PC-9 (cell line): ENCODE measurements around the gene MAP4K4. TPM values are rescaled to one million over a fixed set of nuclear protein-coding genes. Genes with fewer than 3 reads are reported as not detected.

Source experiments
- BruUV-seq: library from RNA; stranded (reverse); fragments of 400-500 nt; replicated peaks from 2 replicates; lab custom pipeline; 2021; lab: Mats Ljungman, UMichigan
- CTCF ChIA-PET: fragments of 300-600 bp; sonication (Branson Sonifier 250); formaldehyde crosslinking; loops from one replicate; lab custom pipeline; 2022; ENCODE audit warnings: antibody characterized with exemption; lab: Charles Lee
- POLR2A ChIA-PET: fragments of 300-600 bp; sonication (Branson Sonifier 250); formaldehyde crosslinking; loops from one replicate; lab custom pipeline; 2022; ENCODE audit warnings: antibody characterized with exemption; ENCODE audit not compliant: unreplicated experiment; lab: Charles Lee
- DNase-seq, 2 experiments: peaks; one replicate each; pipeline versions ENCODE4 v3.0.0 to v3.0.0-alpha.2; 2015 to 2022; ENCODE audit warnings: mixed read lengths in 1 of 2
- H2AFZ ChIP-seq: fragments of 200-600 bp; sonication (generic); 2 replicates; pipeline ENCODE4 v1.8.1; 2017; ENCODE audit warnings: antibody characterized with exemption
- H3F3A ChIP-seq: fragments of 200-600 bp; sonication (generic); 2 replicates; pipeline ENCODE4 v1.8.1; 2017; ENCODE audit warnings: antibody characterized with exemption, mild to moderate bottlenecking, low read depth; ENCODE audit not compliant: insufficient read depth
- H3K27ac ChIP-seq: fragments of 200-600 bp; sonication (generic); 2 replicates; pipeline ENCODE4 v1.6.1; 2016; ENCODE audit warnings: mixed run types
- H3K27me3 ChIP-seq: fragments of 200-600 bp; sonication (generic); 2 replicates; pipeline ENCODE4 v1.6.1; 2016; ENCODE audit warnings: low read depth, mixed run types; ENCODE audit not compliant: insufficient read depth
- H3K36me3 ChIP-seq: fragments of 200-600 bp; sonication (generic); 2 replicates; pipeline ENCODE4 v1.6.1; 2016; ENCODE audit warnings: low read depth, mixed run types
- H3K4me1 ChIP-seq: fragments of 200-600 bp; sonication (generic); replicated peaks from 2 replicates; pipeline ENCODE4 v1.6.1; 2016; ENCODE audit warnings: mixed run types; ENCODE audit not compliant: insufficient read depth
- H3K4me2 ChIP-seq: fragments of 200-600 bp; sonication (generic); 2 replicates; pipeline ENCODE4 v1.6.1; 2017; ENCODE audit warnings: mixed run types
- H3K4me3 ChIP-seq: fragments of 200-600 bp; sonication (generic); 2 replicates; pipeline ENCODE4 v1.6.1; 2016; ENCODE audit warnings: mixed run types
- H3K79me2 ChIP-seq: fragments of 200-600 bp; sonication (generic); 2 replicates; pipeline ENCODE4 v1.6.1; 2017; ENCODE audit warnings: low read depth, mixed run types
- H3K9me2 ChIP-seq: fragments of 200-600 bp; sonication (generic); 2 replicates; pipeline ENCODE4 v1.8.1; 2017; ENCODE audit warnings: mild to moderate bottlenecking; ENCODE audit not compliant: insufficient read depth
- H3K9me3 ChIP-seq: fragments of 200-600 bp; sonication (generic); 2 replicates; pipeline ENCODE4 v1.8.1; 2016; ENCODE audit warnings: low read depth; ENCODE audit not compliant: insufficient read depth
- H4K20me1 ChIP-seq: fragments of 200-600 bp; sonication (generic); 2 replicates; pipeline ENCODE4 v1.8.1; 2017; ENCODE audit not compliant: insufficient read depth
- CTCF ChIP-seq: fragments of 200-600 bp; sonication (generic); conservative IDR thresholded peaks from 2 replicates; pipeline ENCODE4 v1.6.1; 2017; ENCODE audit warnings: mixed run types, antibody characterized with exemption, mild to moderate bottlenecking, moderate library complexity
- EZH2 ChIP-seq: fragments of 200-600 bp; sonication (generic); IDR thresholded peaks from 2 replicates; pipeline ENCODE4 v1.8.0; 2017; ENCODE audit warnings: antibody characterized with exemption, low read depth
- intact Hi-C: fragments of 100-400 bp; cut with micrococcal nuclease; formaldehyde crosslinking; loops from one replicate; pipeline ENCODE4 v1.10.0; 2022; ENCODE audit not compliant: unreplicated experiment
- total RNA-seq: library from RNA; stranded (reverse); gene quantifications from 2 replicates; pipeline ENCODE4 v1.2.3, GENCODE V29; 2021

Gene MAP4K4
- total RNA-seq, 1 experiment from 2014 or later: 129 TPM

- Histone ChIP-seq H4K20me1 (peaks cover 7% of the 10 kb centered on the region; the same call in 1 of the 2 replicates), H3K4me3 (no peak overlapping the region; the same call in 1 of the 2 replicates), H3F3A (peaks cover 46% of the 10 kb centered on the region), H2AFZ (no peak overlapping the region), H3K4me1 (peaks cover 70% of the 10 kb centered on the region), H3K27ac (peak overlapping the region; percentile 63), H3K36me3 (no peaks in the 10 kb centered on the region), H3K4me2 (peak overlapping the region; percentile 61), H3K27me3 (no peaks in the 10 kb centered on the region), H3K79me2 (peaks cover 96% of the 10 kb centered on the region), H3K9me2 (no peaks in the 10 kb centered on the region), H3K9me3 (no peaks in the 10 kb centered on the region)
- intact Hi-C loops: no loop called here
- POLR2A ChIA-PET: no interaction called here
- no peak for DNase-seq
- TF ChIP-seq EZH2: no peak
- TF ChIP-seq CTCF: no peak
- no TSS peak for BruUV-seq
- CTCF ChIA-PET: no interaction called here
These were observed 106.6 kb downstream of the MAP4K4 start for GRCh38 chr2:101803945-101804696.

- peaks cover 10% of the 10 kb centered on the region; the same call in 1 of the 2 replicates for H4K20me1 ChIP-seq
- peak; percentile 18 to 39 for DNase-seq
- POLR2A ChIA-PET: interaction anchor here (0.6 kb wide), 2 partner anchors 107 to 354 kb away, joined by 3 to 4 read pairs; no protein-coding TSS in a partner anchor
These were observed 107.9 kb downstream of the MAP4K4 start for GRCh38 chr2:101805152-101806088.

More at GRCh38 chr2:101805152-101806088, 107.9 kb downstream of the MAP4K4 start:
- Histone ChIP-seq H3K27ac (peak overlapping the region; percentile 80), H2AFZ (no peak overlapping the region), H3K79me2 (peaks cover 95% of the 10 kb centered on the region), H3K4me1 (peaks cover 70% of the 10 kb centered on the region), H3K9me2 (no peaks in the 10 kb centered on the region), H3K27me3 (no peaks in the 10 kb centered on the region), H3K4me3 (no peak overlapping the region; the same call in 1 of the 2 replicates), H3K4me2 (peak overlapping the region; percentile 74), H3F3A (peaks cover 47% of the 10 kb centered on the region), H3K36me3 (0 out of 2 replicates have a peak, but pooled peaks cover 1% of the 10 kb centered on the region), H3K9me3 (no peaks in the 10 kb centered on the region)
- no TSS peak for BruUV-seq
- CTCF ChIA-PET: no interaction called here
- intact Hi-C loops: loop anchor here (1.0 to 2.0 kb wide), 3 partner anchors 22 to 287 kb away; no protein-coding TSS in a partner anchor
- TF ChIP-seq CTCF (no peak), EZH2 (no peak)
